Activated naive CD8-positive, alpha-beta T cell treated with anti-CD3 and anti-CD28 coated beads, Interleukin-2, amount 50 U/mL, for 16 hours (primary cell): Measurements from ENCODE around the gene CCDC126.
"Not testable (repeated sequence)": the region's sequence is repeated elsewhere in the genome, so short reads cannot be mapped to it uniquely, and the experiment has no call there.

Experiments used
- DNase-seq: peaks from one replicate; pipeline ENCODE4 v3.0.0-alpha.2; 2020; ENCODE audit warnings: low read depth, low spot score

The CCDC126 gene

GRCh38 chr7:23622506-23622925 lies 25.3 kb downstream of the CCDC126 start:
- no peak for DNase-seq

- DNase-seq, result no peak
Measured at GRCh38 chr7:23628370-23628769, 31.2 kb downstream of the CCDC126 start.

GRCh38 chr7:23633417-23633816 lies 36.2 kb downstream of the CCDC126 start:
- no peak for DNase-seq

GRCh38 chr7:23645822-23646221 lies 48.6 kb downstream of the CCDC126 start:
- no peak for DNase-seq

GRCh38 chr7:23653942-23654341 lies 56.8 kb downstream of the CCDC126 start:
- DNase-seq, result no peak

GRCh38 chr7:23654508-23654907 lies 57.3 kb downstream of the CCDC126 start:
- no peak for DNase-seq

GRCh38 chr7:23655433-23655832 lies 58.3 kb downstream of the CCDC126 start:
- no peak for DNase-seq

- DNase-seq, result no peak
Measured at GRCh38 chr7:23658831-23659427, 61.7 kb downstream of the CCDC126 start.

- DNase-seq, result no peak
Measured at GRCh38 chr7:23661385-23661784, 64.2 kb downstream of the CCDC126 start.

- no peak for DNase-seq
Measured at GRCh38 chr7:23662124-23662983, 65.2 kb downstream of the CCDC126 start.

- no peak for DNase-seq
Measured at GRCh38 chr7:23662984-23663313, 65.8 kb downstream of the CCDC126 start.

GRCh38 chr7:23664122-23664521 lies 66.9 kb downstream of the CCDC126 start:
- DNase-seq, result no peak

GRCh38 chr7:23672033-23672432 lies 74.9 kb downstream of the CCDC126 start:
- DNase-seq, result no peak

GRCh38 chr7:23679898-23680413 lies 82.8 kb downstream of the CCDC126 start, which contains the start of gene FAM221A:
TSS of gene FAM221A (plus strand) at chr7:23680199. CDS start at chr7:23680219, 20 bp downstream.
- peak; percentile 62 for DNase-seq

- DNase-seq, result no peak
Measured at GRCh38 chr7:23680414-23681405, 83.5 kb downstream of the CCDC126 start.

- not testable (repeated sequence) for DNase-seq
Measured at GRCh38 chr7:23684041-23684440, 86.9 kb downstream of the CCDC126 start.

- no peak for DNase-seq
Measured at GRCh38 chr7:23685731-23686130, 88.5 kb downstream of the CCDC126 start.

GRCh38 chr7:23687011-23687410 lies 89.8 kb downstream of the CCDC126 start:
- DNase-seq, result no peak

GRCh38 chr7:23689165-23689564 lies 92.0 kb downstream of the CCDC126 start:
- no peak for DNase-seq

- DNase-seq, result no peak
Measured at GRCh38 chr7:23691320-23691719, 94.1 kb downstream of the CCDC126 start.

GRCh38 chr7:23693224-23693623 lies 96.0 kb downstream of the CCDC126 start:
- no peak for DNase-seq
